Measurements from ENCODE around the gene DND1.

GRCh38 chr5:140633021-140633471, 40.3 kb downstream of the DND1 start, which contains the start of gene CD14:
- TF ChIP-seq EZH2phosphoT487 (IDR thresholded peaks at IDR 0.05; ENCODE audit: low read depth) (no peak), CTCF (IDR thresholded peaks at IDR 0.05; ENCODE audit: low read depth, low read length) (no peak)
